ENCODE data around the gene TOMM22.

The TOMM22 gene

DNA sequence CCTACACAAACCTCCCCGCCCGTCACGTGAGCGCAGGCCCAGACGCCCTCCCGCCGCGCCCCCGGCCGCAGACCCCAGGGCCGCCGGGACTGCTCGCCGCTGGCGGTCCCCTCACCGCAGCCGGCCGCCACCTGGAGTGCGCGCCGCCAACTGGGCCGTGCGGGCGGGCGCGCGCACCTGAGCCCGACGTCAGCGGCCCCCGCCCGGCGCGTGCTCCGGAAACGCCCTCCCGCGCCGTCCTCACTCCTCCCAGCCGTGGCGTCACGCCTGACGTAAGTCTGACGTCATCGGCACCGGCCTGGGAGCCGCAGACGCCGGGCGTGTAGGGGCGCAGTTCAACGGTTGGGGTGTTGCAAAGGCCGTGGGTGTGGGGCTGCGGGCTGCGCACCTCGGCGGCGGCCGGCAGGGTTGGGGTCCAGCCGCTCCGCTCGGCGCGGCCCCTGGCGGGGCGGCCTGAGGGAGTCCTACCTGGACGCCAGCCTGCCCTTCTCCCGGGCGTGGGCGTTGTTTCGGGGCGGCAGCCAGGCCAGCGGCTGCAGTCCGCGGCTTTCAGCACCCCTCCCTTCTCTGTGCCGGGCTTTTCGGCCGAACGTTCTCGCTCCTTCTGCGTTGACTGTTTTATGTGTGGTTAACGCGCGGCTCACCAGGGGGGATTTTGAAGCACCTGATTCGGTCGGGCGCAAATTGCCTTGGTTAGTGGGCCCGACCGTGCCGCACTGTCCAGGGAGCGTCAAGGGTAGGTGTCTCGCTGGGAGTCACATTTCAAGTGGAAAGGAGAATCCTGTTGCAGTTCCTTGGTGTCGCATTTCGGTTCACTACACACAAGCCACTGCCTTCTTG is 19.3 kb downstream of the TOMM22 start, which contains the start of gene JOSD1:
TSS of gene JOSD1 (minus strand) at position 155 of the 840 bp plus-strand sequence. CDS start 956 bp downstream, outside the sequence.
- DNase-seq (ENCODE audit: low read depth) = peak; percentile 47
- TF ChIP-seq, protein P1, sequence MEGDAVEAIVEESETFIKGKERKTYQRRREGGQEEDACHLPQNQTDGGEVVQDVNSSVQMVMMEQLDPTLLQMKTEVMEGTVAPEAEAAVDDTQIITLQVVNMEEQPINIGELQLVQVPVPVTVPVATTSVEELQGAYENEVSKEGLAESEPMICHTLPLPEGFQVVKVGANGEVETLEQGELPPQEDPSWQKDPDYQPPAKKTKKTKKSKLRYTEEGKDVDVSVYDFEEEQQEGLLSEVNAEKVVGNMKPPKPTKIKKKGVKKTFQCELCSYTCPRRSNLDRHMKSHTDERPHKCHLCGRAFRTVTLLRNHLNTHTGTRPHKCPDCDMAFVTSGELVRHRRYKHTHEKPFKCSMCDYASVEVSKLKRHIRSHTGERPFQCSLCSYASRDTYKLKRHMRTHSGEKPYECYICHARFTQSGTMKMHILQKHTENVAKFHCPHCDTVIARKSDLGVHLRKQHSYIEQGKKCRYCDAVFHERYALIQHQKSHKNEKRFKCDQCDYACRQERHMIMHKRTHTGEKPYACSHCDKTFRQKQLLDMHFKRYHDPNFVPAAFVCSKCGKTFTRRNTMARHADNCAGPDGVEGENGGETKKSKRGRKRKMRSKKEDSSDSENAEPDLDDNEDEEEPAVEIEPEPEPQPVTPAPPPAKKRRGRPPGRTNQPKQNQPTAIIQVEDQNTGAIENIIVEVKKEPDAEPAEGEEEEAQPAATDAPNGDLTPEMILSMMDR (IDR thresholded peaks at IDR 0.05; ENCODE audit: control insufficient read depth, extremely low read depth, insufficient read depth) = no peak

DNA sequence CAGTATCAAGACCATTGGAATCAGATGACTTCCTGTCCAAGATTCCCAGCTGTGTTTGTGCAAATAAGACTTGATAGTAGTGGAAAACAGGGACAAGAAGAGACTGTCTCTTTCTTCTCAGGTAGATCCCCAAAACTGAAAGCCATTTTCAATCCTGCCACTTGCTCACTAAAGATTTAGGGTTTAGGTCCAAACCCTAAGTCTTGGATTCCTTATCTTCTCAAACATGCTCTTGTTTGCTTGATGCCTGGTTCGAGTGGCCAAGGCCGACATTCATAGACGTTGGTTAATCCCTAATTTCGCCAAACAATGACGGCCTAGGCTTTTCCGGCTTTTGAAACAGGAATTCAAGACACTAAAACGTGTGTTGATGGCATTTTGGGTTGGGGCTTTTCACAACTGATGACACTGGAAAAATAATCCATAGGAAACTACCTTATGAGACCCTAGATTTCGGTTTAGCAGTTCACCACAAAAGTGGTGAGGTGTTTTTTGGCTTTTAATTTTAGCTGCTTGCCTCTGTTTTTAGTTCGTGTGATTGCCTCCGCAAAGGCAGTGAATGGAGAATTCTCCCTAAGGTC is 23.0 kb downstream of the TOMM22 start:
- peak overlapping the region; percentile 34 for H3K4me3 ChIP-seq (ENCODE audit: low read depth, low read length)
- no peak for DNase-seq (ENCODE audit: low read depth)
- TF ChIP-seq, protein P1 (IDR thresholded peaks at IDR 0.05; ENCODE audit: control insufficient read depth, extremely low read depth, insufficient read depth) = no peak

More for the DNA sequence above, 19.3 kb downstream of the TOMM22 start, which contains the start of gene JOSD1:
- peak within 1 kb of the TSS; percentile 77 for H3K4me3 ChIP-seq (ENCODE audit: low read depth, low read length)

DNA sequence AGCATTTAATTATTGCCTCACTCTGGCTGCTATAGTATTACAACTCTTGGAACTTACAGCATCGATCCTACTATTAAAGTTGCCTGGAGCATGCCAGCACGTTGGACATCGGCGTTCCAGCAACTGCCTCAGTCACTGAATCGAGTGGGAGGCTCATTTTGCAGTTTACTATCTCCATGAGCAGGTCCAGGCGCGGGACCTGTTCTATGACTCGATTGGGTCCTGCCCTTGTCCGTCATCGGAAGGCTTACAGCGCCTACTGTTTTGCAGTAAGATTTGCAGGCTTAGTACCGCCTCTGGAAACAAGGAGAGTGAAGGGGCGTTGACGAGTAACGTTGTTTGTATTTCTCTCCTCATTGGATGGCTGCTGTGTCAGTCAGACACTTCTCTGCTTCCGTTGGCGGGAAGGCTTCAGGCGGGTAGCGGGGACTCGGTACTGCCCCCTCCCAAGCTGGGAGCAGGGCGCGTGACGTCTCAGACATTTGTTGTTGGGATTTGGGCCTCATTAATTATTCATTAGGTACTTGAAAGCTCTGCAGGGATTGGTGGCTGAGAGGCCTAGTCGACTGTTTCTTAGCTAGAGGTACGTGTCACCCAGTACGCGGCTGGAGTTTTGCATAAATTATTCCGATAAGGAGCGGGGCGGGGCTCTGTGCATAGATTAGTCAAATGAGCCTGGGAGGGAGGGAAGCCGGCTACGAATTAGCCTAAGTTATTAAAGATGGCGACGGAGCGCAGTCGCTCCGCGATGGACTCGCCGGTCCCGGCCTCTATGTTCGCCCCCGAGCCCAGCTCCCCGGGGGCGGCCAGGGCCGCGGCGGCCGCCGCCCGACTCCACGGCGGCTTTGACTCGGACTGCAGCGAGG is 23.7 kb downstream of the TOMM22 start, which contains the start of gene GTPBP1:
TSS of gene GTPBP1 (plus strand) at position 710 of the 866 bp plus-strand sequence. CDS start at position 722, 12 bp downstream.
- peak; percentile 100 for DNase-seq (ENCODE audit: low read depth)
- H3K4me3 ChIP-seq (ENCODE audit: low read depth, low read length) = peak within 1 kb of the TSS; percentile 78
- TF ChIP-seq, protein P1 (IDR thresholded peaks at IDR 0.05; ENCODE audit: control insufficient read depth, extremely low read depth, insufficient read depth) = no peak

DNA sequence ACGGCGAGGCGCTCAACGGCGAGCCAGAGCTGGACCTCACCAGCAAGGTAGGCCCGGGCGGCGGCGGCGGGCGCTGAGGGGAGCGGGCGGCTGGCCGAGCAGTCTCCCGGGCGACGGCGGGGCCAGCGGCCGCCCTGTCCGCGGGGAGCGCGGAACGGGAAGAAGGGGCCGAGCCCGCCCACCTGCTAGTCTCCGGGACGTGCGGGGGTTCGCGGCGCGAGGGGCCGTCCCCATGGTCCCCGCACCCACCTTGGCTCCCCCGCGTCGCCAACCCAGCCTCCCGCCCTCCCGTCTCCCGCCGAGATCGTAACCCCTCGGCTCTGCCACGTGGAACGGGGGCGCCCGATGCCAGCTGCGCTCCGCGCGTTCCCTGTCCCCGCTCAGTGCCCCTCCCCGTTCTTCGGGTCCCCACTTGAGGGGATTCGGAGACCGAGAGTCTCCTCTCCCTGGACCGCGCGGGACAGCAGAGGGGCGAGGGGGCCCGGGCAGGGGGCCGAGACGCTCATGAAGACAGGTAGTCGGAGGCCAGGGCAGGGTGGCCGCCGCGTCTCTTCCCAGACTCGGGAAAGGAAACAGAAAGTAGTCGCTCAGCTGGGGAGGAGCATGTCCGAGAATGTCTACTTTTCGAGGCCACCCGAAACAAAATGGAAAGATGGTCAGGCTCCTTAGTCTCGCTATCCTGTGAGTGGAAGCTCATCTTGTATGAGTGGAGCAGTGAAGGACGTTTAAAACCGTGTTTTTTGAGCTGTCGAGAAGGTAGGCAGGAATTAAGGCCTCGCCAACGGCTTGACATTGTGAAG is 24.5 kb downstream of the TOMM22 start:
- H3K4me3 ChIP-seq (ENCODE audit: low read depth, low read length) = peak overlapping the region; percentile 78
- DNase-seq (ENCODE audit: low read depth) = no peak
- TF ChIP-seq, protein P1 (IDR thresholded peaks at IDR 0.05; ENCODE audit: control insufficient read depth, extremely low read depth, insufficient read depth) = no peak

DNA sequence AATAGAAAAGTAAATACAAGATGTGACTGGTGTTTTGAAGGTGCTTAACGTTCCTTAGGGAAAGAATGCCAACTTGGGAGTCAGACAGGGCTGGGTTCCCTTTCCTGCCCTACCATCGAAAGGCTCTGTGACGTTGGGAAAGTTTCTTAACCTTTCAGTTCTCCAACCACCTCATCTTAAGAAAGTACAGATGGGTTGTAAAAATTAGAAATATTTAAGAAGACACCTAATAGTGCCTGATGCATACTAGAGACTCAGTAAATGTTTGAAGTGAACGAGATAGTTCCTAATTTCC is 25.1 kb downstream of the TOMM22 start:
- DNase-seq (ENCODE audit: low read depth) = no peak
- TF ChIP-seq, protein P1 (IDR thresholded peaks at IDR 0.05; ENCODE audit: control insufficient read depth, extremely low read depth, insufficient read depth) = no peak

DNA sequence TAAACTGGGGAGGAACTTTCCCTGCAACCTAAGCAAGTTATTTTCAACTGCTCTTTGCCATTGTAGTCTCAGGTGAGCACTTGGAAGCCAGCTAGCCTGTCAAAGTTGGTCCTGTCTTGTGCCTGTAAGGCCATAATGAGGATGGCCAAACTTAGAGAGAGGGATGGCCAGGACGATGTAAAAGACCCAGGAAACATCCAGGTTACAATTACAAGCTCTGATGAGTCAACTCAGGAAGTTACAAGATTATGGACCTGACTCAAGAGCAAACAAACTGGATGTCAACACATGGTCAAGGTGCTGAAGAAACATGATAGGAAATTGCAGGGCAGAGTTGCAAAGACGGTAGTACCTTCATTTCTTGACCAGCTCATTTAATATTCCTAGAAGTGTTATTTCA is 25.6 kb downstream of the TOMM22 start:
- TF ChIP-seq, protein P1 (IDR thresholded peaks at IDR 0.05; ENCODE audit: control insufficient read depth, extremely low read depth, insufficient read depth) = no peak
- DNase-seq (ENCODE audit: low read depth) = peak; percentile 73
- H3K4me3 ChIP-seq (ENCODE audit: low read depth, low read length) = peak overlapping the region; percentile 78

More for the DNA sequence above, 25.1 kb downstream of the TOMM22 start:
- H3K4me3 ChIP-seq (ENCODE audit: low read depth, low read length) = peak overlapping the region; percentile 78
